HepG2 (cell line): ENCODE data around the gene CYP2C19. TPM values are rescaled to one million over a fixed set of nuclear protein-coding genes. Genes with fewer than 3 reads are reported as not detected.
"Not testable (repeated sequence)": the region's sequence is repeated elsewhere in the genome, so short reads cannot be mapped to it uniquely, and the experiment has no call there.

ENCODE experiments used
- FOXP4 ChIP-seq: sonication (generic); formaldehyde crosslinking; IDR thresholded peaks from 2 replicates; pipeline ENCODE4 v1.4.0; 2020; ENCODE audit warnings: missing genetic modification reagents
- GATAD2A ChIP-seq: IDR thresholded peaks from 2 replicates; pipeline ENCODE4 v1.6.1; 2016
- PAXIP1 ChIP-seq: sonication (generic); formaldehyde crosslinking; conservative IDR thresholded peaks from 2 replicates; pipeline ENCODE4 v1.4.0; 2020; ENCODE audit warnings: mild to moderate bottlenecking, missing genetic modification reagents, moderate library complexity
- SALL1 ChIP-seq: sonication (generic); formaldehyde crosslinking; IDR thresholded peaks from 2 replicates; pipeline ENCODE4 v1.8.0; 2022; ENCODE audit warnings: mild to moderate bottlenecking, missing genetic modification reagents
- SOX13 ChIP-seq, 3 experiments: fragments of 450-650 bp in 1 of 3; sonication (generic) in 1 of 3; formaldehyde crosslinking in 1 of 3; IDR thresholded peaks in 2 of 3; conservative IDR thresholded peaks in 1 of 3; 2 replicates each; pipeline versions ENCODE4 v1.5.0 to v1.6.1; 2016 to 2020; ENCODE audit warnings: antibody characterized with exemption in 1 of 3, mild to moderate bottlenecking in 1 of 3, missing compliant biosample characterization in 1 of 3, missing genetic modification reagents in 1 of 3, moderate library complexity in 1 of 3
- SOX6 ChIP-seq, 2 experiments: fragments of 450-650 bp in 1 of 2; sonication (generic) in 1 of 2; formaldehyde crosslinking in 1 of 2; IDR thresholded peaks; 2 replicates each; pipeline versions ENCODE4 v1.4.0 to v1.6.1; 2017 to 2020; ENCODE audit warnings: antibody characterized with exemption in 1 of 2, mild to moderate bottlenecking in 1 of 2, missing genetic modification reagents in 1 of 2
- TBX2 ChIP-seq: sonication (generic); formaldehyde crosslinking; IDR thresholded peaks from 2 replicates; pipeline ENCODE4 v1.5.0; 2020; ENCODE audit warnings: missing genetic modification reagents, mild to moderate bottlenecking, borderline replicate concordance
- ZBTB7B ChIP-seq: sonication (generic); formaldehyde crosslinking; IDR thresholded peaks from 2 replicates; pipeline ENCODE4 v1.4.0; 2020; ENCODE audit warnings: missing genetic modification reagents
- ZNF574 ChIP-seq: sonication (generic); formaldehyde crosslinking; IDR thresholded peaks from 2 replicates; pipeline ENCODE4 v1.4.0; 2020; ENCODE audit warnings: missing genetic modification reagents
- ZNF605 ChIP-seq: sonication (generic); formaldehyde crosslinking; IDR thresholded peaks from 2 replicates; pipeline ENCODE4 v1.8.0; 2022; ENCODE audit warnings: mild to moderate bottlenecking, missing genetic modification reagents
- ZNF687 ChIP-seq: sonication (generic); formaldehyde crosslinking; IDR thresholded peaks from 2 replicates; pipeline ENCODE4 v1.5.1; 2020; ENCODE audit warnings: mild to moderate bottlenecking, missing genetic modification reagents, moderate library complexity
- ZNF788 ChIP-seq: sonication (generic); formaldehyde crosslinking; IDR thresholded peaks from 2 replicates; pipeline ENCODE4 v1.5.0; 2020; ENCODE audit warnings: mild to moderate bottlenecking, missing genetic modification reagents, borderline replicate concordance
- polyA plus RNA-seq, 8 experiments: library from polyadenylated mRNA; depleted of rRNA in 3 of 8; stranded (reverse) in 7 of 8; unstranded in 1 of 8; fragments of >200 nt; fragmentation: Illumina TruSeq in 4 of 8; extraction: Trizol in 4 of 8; gene quantifications; 2 replicates each; pipeline versions ENCODE4 v1.2.1 to v1.2.3, GENCODE V29; 2011 to 2016; ENCODE audit warnings: low read depth in 4 of 8, missing spikeins in 1 of 8, mixed read lengths in 1 of 8; ENCODE audit not compliant: insufficient read depth in 1 of 8
- total RNA-seq, 5 experiments: library from RNA; depleted of rRNA; stranded (reverse); fragments of >200 nt; fragmentation: Illumina TruSeq; extraction: Trizol; gene quantifications; 2 replicates each; pipeline ENCODE4 v1.2.3, GENCODE V29; 2016; ENCODE audit warnings: low read depth in 1 of 5

Gene CYP2C19
- total and polyA plus RNA-seq, 2 of the 13 experiments (the other 11 are each of a cell fraction or from before 2014, with no cell fraction given) = not detected

GRCh38 chr10:94898414-94898813 is 135.9 kb downstream of the CYP2C19 start (continued):
- TF ChIP-seq PAXIP1 (CRISPR knock-in tag) (peak; percentile 40; the same call in 1 of the 2 replicates), ZNF788 (CRISPR knock-in tag) (peak; percentile 36; the same call in 1 of the 2 replicates), SALL1 (CRISPR knock-in tag) (peak; percentile 67), SOX13 (CRISPR knock-in tag; conservative IDR thresholded peaks at IDR 0.05 in 1 of 2, IDR thresholded peaks at IDR 0.05 in 1 of 2) (peak in 1 of 2 experiments; percentile 34; a peak in 1 of 4 replicates), TBX2 (CRISPR knock-in tag) (0 out of 2 replicates have a peak, but pooled peaks have one; percentile 38), ZBTB7B (CRISPR knock-in tag) (0 out of 2 replicates have a peak, but pooled peaks have one; percentile 38), GATAD2A (CRISPR knock-in tag) (0 out of 2 replicates have a peak, but pooled peaks have one; percentile 25), SOX6 (CRISPR knock-in tag; IDR thresholded peaks at IDR 0.05) (peak; percentile 35; the same call in 1 of the 2 replicates), ZNF605 (CRISPR knock-in tag) (0 out of 2 replicates have a peak, but pooled peaks have one; percentile 41), ZNF687 (CRISPR knock-in tag) (peak; percentile 35), ZNF574 (CRISPR knock-in tag) (0 out of 2 replicates have a peak, but pooled peaks have one; percentile 21), FOXP4 (CRISPR knock-in tag) (peak; percentile 55; the same call in 1 of the 2 replicates)
- not testable (repeated sequence) for TF ChIP-seq SOX13, SOX6 (IDR thresholded peaks at IDR 0.05)
